GM23248 (cell line): ENCODE measurements around the gene GPNMB. TPM values are rescaled to one million over a fixed set of nuclear protein-coding genes. Genes with fewer than 3 reads are reported as not detected.
"Not testable (repeated sequence)": the region's sequence is repeated elsewhere in the genome, so short reads cannot be mapped to it uniquely, and the experiment has no call there.

Experiments
- DNase-seq: peaks from one replicate; pipeline ENCODE4 v3.0.0-alpha.2; 2015
- H2AFZ ChIP-seq: fragments of 200-600 bp; sonication (generic); 2 replicates; pipeline ENCODE4 v1.6.1; 2016; ENCODE audit warnings: antibody characterized with exemption
- H3F3A ChIP-seq: fragments of 200-600 bp; sonication (generic); 2 replicates; pipeline ENCODE4 v1.6.1; 2016; ENCODE audit warnings: mild to moderate bottlenecking, antibody characterized with exemption, mixed run types; ENCODE audit not compliant: insufficient read depth
- H3K27ac ChIP-seq: fragments of 200-600 bp; sonication (generic); 2 replicates; pipeline ENCODE4 v1.5.1; 2016; ENCODE audit warnings: mild to moderate bottlenecking
- H3K27me3 ChIP-seq: fragments of 200-600 bp; sonication (generic); replicated peaks from 2 replicates; pipeline ENCODE4 v1.6.1; 2016; ENCODE audit warnings: mild to moderate bottlenecking; ENCODE audit not compliant: insufficient read depth
- H3K36me3 ChIP-seq: fragments of 200-600 bp; sonication (generic); 2 replicates; pipeline ENCODE4 v1.6.1; 2016; ENCODE audit warnings: low read depth, mild to moderate bottlenecking
- H3K4me1 ChIP-seq: fragments of 200-600 bp; sonication (generic); 2 replicates; pipeline ENCODE4 v1.6.1; 2016; ENCODE audit warnings: mild to moderate bottlenecking; ENCODE audit not compliant: insufficient read depth
- H3K4me2 ChIP-seq: fragments of 200-600 bp; sonication (generic); one replicate; pipeline ENCODE4 v1.6.1; 2016; ENCODE audit warnings: mild to moderate bottlenecking; ENCODE audit not compliant: unreplicated experiment
- H3K4me3 ChIP-seq: fragments of 200-600 bp; sonication (generic); 2 replicates; pipeline ENCODE4 v1.5.1; 2016; ENCODE audit warnings: mild to moderate bottlenecking
- H3K79me2 ChIP-seq: fragments of 200-600 bp; sonication (generic); 2 replicates; pipeline ENCODE4 v1.6.1; 2016; ENCODE audit warnings: mild to moderate bottlenecking; ENCODE audit not compliant: insufficient read depth
- H3K9ac ChIP-seq: fragments of 200-600 bp; sonication (generic); 2 replicates; pipeline ENCODE4 v1.6.1; 2016; ENCODE audit warnings: mild to moderate bottlenecking
- H3K9me2 ChIP-seq: fragments of 200-600 bp; sonication (generic); 2 replicates; pipeline ENCODE4 v1.6.1; 2016; ENCODE audit warnings: mixed run types, mild to moderate bottlenecking, moderate library complexity; ENCODE audit not compliant: insufficient read depth
- H3K9me3 ChIP-seq: fragments of 200-600 bp; sonication (generic); one replicate; pipeline ENCODE4 v1.6.1; 2017; ENCODE audit warnings: low read depth
- H4K20me1 ChIP-seq: fragments of 200-600 bp; sonication (generic); 2 replicates; pipeline ENCODE4 v1.6.0; 2016; ENCODE audit not compliant: insufficient read depth
- EZH2 ChIP-seq: fragments of 200-600 bp; sonication (generic); IDR thresholded peaks from 2 replicates; pipeline ENCODE4 v1.6.1; 2018; ENCODE audit warnings: antibody characterized with exemption, mild to moderate bottlenecking; ENCODE audit not compliant: insufficient read depth, poor library complexity, severe bottlenecking
- EZH2phosphoT487 ChIP-seq: fragments of 200-600 bp; sonication (generic); IDR thresholded peaks from 2 replicates; pipeline ENCODE4 v1.6.1; 2018; ENCODE audit warnings: antibody characterized with exemption, moderate library complexity, mild to moderate bottlenecking, low read depth; ENCODE audit not compliant: insufficient read depth
- WGBS, 2 experiments: methylation state at CpG; one replicate each; pipeline ENCODE4 v1.1.6; 2015 to 2017; ENCODE audit warnings: low lambda C conversion rate in 2 of 2, low coverage in 1 of 2; ENCODE audit errors: missing lambda C conversion rate in 2 of 2; 5-methylcytosine and 5-hydroxymethylcytosine counted together
- in situ Hi-C: fragments of 300-500 bp; cut with MboI; formaldehyde crosslinking; loops from 2 replicates; pipeline ENCODE4 v1.15.0; 2020
- polyA plus RNA-seq: library from polyadenylated mRNA; unstranded; fragments of >200 nt; fragmentation: Nextera tagmentation; extraction: Ambion mirVana; gene quantifications from 2 replicates; pipeline ENCODE4 v1.2.1, GENCODE V29; 2016
- total RNA-seq: library from RNA; depleted of rRNA; stranded (reverse); fragments of >200 nt; shearing (Covaris generic); gene quantifications from 2 replicates; pipeline ENCODE4 v1.2.3, GENCODE V29; 2014; rRNA removed

GPNMB gene
- total RNA-seq = 38.2 and 48.8 TPM in 2 replicates
- polyA plus RNA-seq = 42.5 and 43.2 TPM in 2 replicates

DNA sequence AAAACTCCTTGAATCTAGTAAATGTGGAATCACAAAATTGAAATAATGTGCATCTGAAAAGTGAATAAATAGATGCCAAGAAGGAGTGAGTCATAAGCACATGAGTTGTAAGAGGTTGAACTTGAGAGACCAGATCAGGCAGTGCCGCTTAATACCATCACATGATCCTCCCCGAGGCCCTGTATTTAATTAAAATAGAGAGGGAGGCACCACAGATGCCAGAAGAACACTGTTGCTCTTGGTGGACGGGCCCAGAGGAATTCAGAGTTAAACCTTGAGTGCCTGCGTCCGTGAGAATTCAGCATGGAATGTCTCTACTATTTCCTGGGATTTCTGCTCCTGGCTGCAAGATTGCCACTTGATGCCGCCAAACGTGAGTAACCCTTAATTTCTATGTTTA, at the start of gene GPNMB:
GPNMB (plus strand) TSS at position 221 of the 400 bp plus-strand sequence; CDS start at position 304, 83 bp downstream.
- H3F3A ChIP-seq = peaks cover 35% of the 10 kb centered on the region
- peaks cover 36% of the 10 kb centered on the region for H3K4me1 ChIP-seq
- peak within 1 kb of the TSS; percentile 99 for H2AFZ ChIP-seq
- in situ Hi-C loops = loop anchor here (25.0 kb wide), 1 partner anchor 709 kb away; no protein-coding TSS in a partner anchor
- 0% methylated on average over 7 of the region's 7 CpGs for WGBS, 2 experiments
- peak within 1 kb of the TSS; percentile 88 for H3K4me2 ChIP-seq
- TF ChIP-seq EZH2 = no peak
- TF ChIP-seq EZH2phosphoT487 = no peak
- no peaks in the 10 kb centered on the region for H3K27me3 ChIP-seq
- peaks cover 11% of the 10 kb centered on the region; the same call in 1 of the 2 replicates for H3K79me2 ChIP-seq
- H3K36me3 ChIP-seq = no peaks in the 10 kb centered on the region
- peak within 1 kb of the TSS; percentile 73 for H3K4me3 ChIP-seq
- H3K27ac ChIP-seq = peak within 1 kb of the TSS; percentile 78
- H3K9me3 ChIP-seq = no peaks in the 10 kb centered on the region
- no peaks in the 10 kb centered on the region for H3K9me2 ChIP-seq
- peak; percentile 95 for DNase-seq
- H3K9ac ChIP-seq = peak within 1 kb of the TSS; percentile 76
- no peaks in the 10 kb centered on the region for H4K20me1 ChIP-seq

DNA sequence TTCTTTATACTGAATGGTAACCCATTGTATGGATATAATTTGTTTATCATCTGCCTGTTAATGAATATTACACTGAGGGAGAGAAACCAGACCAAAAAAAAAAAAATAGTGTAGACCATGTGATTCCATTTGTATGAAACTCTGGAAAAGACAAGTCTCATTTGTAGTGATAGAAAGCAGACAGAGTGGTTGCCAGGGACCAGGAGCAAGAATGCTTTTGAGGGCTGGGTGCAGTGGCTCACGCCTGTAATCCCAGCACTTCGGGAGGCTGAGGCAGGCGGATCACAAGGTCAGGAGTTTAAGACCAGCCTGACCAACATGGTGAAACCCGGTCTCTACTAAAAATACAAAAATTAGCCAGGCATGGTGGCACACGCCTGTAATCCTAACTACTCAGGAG, 48.8 kb upstream of the GPNMB start:
- H3K9ac ChIP-seq, in situ Hi-C loops, H3K9me2 ChIP-seq, H4K20me1 ChIP-seq, H2AFZ ChIP-seq, H3K4me3 ChIP-seq, H3K27ac ChIP-seq, DNase-seq, H3F3A ChIP-seq, H3K79me2 ChIP-seq, H3K4me2 ChIP-seq, H3K27me3 ChIP-seq, H3K9me3 ChIP-seq, H3K4me1 ChIP-seq: not testable (repeated sequence)
- 84 to 87% methylated on average over 5 of the region's 5 CpGs for WGBS, 2 experiments
- peaks cover 33% of the 10 kb centered on the region for H3K36me3 ChIP-seq

DNA sequence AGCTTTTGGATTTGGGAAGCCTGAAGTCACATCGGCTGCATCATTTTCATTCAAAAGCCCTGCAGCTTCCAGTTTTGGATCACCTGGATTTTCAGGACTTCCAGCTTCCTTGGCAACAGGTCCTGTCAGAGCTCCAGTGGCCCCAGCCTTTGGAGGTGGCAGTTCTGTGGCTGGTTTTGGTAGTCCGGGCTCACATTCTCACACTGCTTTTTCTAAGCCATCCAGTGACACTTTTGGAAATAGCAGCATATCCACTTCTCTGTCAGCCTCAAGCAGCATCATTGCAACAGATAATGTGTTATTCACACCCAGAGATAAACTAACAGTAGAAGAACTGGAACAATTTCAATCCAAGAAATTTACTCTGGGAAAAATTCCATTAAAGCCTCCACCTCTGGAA, 46.2 kb upstream of the GPNMB start:
- in situ Hi-C loops = no loop called here
- no peak overlapping the region for H3K9ac ChIP-seq
- H3K36me3 ChIP-seq = peaks cover 25% of the 10 kb centered on the region

DNA sequence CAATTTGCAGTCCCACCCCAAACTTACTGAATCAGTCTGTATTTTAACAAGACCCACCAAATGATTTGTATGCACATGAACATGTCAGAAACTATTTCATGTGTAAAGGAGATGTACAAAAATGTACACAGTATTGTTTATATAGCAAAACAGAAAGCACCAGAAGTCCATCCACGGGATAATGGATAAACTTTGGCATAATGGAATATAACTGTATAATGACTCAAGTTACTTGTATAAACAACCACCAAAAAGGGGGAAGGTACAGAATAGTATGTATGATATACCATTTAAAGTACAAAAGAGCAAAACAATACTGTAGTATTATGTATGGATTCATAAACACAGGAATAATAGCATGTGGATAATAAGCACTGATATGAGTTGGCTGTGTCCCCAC, 42.3 kb upstream of the GPNMB start:
- Histone ChIP-seq H3K9me2 (no peaks in the 10 kb centered on the region), H3K4me1 (peaks cover 6% of the 10 kb centered on the region; the same call in 1 of the 2 replicates), H3K4me3 (no peak overlapping the region), H3K36me3 (peaks cover 14% of the 10 kb centered on the region), H3K27me3 (no peaks in the 10 kb centered on the region), H2AFZ (no peak overlapping the region), H3K9ac (no peak overlapping the region), H3K79me2 (no peaks in the 10 kb centered on the region), H3K4me2 (no peak overlapping the region), H4K20me1 (no peaks in the 10 kb centered on the region), H3K9me3 (no peaks in the 10 kb centered on the region), H3K27ac (no peak overlapping the region), H3F3A (no peaks in the 10 kb centered on the region)
- DNase-seq = no peak
- in situ Hi-C loops = no loop called here
- WGBS, 2 experiments = 97 to 100% methylated on average over 1 of the region's 1 CpG
- TF ChIP-seq EZH2phosphoT487 = no peak
- no peak for TF ChIP-seq EZH2

More for the DNA sequence above, 46.2 kb upstream of the GPNMB start:
- DNase-seq = no peak
- H2AFZ ChIP-seq = no peak overlapping the region
- no peaks in the 10 kb centered on the region for H3K79me2 ChIP-seq
- TF ChIP-seq EZH2 = no peak
- TF ChIP-seq EZH2phosphoT487 = no peak
- H3K9me3 ChIP-seq = no peaks in the 10 kb centered on the region
- H3K4me3 ChIP-seq = no peak overlapping the region
- H3K4me2 ChIP-seq = no peak overlapping the region
- no peaks in the 10 kb centered on the region for H4K20me1 ChIP-seq
- H3F3A ChIP-seq = no peaks in the 10 kb centered on the region
- WGBS, 2 experiments = 93% methylated on average over 2 of the region's 2 CpGs
- H3K27ac ChIP-seq = no peak overlapping the region
- H3K27me3 ChIP-seq = no peaks in the 10 kb centered on the region
- H3K9me2 ChIP-seq = no peaks in the 10 kb centered on the region
- H3K4me1 ChIP-seq = no peaks in the 10 kb centered on the region

DNA sequence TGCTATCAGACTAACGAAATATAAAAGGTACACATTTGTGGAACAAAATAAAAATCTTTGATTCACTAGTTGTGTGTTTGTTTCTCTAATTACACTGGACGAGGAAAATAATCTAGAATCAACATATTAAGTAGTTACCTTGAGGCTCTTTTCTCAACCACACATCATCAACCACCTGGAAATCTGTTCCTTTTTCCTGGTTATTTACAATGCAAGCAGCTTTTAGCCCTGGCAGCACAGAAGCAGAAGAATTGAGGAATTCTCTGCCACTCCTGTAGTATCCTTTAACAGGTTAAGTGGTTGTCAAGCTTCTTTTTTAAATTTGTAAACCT, 41.0 kb upstream of the GPNMB start:
- peaks cover 6% of the 10 kb centered on the region; the same call in 1 of the 2 replicates for H3K4me1 ChIP-seq
- no peaks in the 10 kb centered on the region for H4K20me1 ChIP-seq
- no peak overlapping the region for H3K4me3 ChIP-seq
- H3K4me2 ChIP-seq = no peak overlapping the region
- in situ Hi-C loops = no loop called here
- 95 to 98% methylated on average over 2 of the region's 2 CpGs for WGBS, 2 experiments
- H3K79me2 ChIP-seq = no peaks in the 10 kb centered on the region
- H3K9me2 ChIP-seq = no peaks in the 10 kb centered on the region
- peaks cover 9% of the 10 kb centered on the region for H3K36me3 ChIP-seq
- H3K9ac ChIP-seq = no peak overlapping the region
- no peaks in the 10 kb centered on the region for H3F3A ChIP-seq
- no peaks in the 10 kb centered on the region for H3K9me3 ChIP-seq
- no peak overlapping the region for H3K27ac ChIP-seq
- TF ChIP-seq EZH2 (no peak), EZH2phosphoT487 (no peak)
- H2AFZ ChIP-seq = no peak overlapping the region
- H3K27me3 ChIP-seq = no peaks in the 10 kb centered on the region
- DNase-seq = no peak
